GM12865 (cell line): ENCODE data around the gene NEU4.
"Not testable (repeated sequence)": the region's sequence is repeated elsewhere in the genome, so short reads cannot be mapped to it uniquely, and the experiment has no call there.

Experiments used
- DNase-seq: peaks from one replicate; pipeline ENCODE4 v3.0.0; 2010; ENCODE audit warnings: low read depth
- H3K4me3 ChIP-seq: 2 replicates; pipeline ENCODE4 v1.5.1; 2011; ENCODE audit warnings: mild to moderate bottlenecking, low read depth, low read length, control low read depth
- CTCF ChIP-seq: IDR thresholded peaks from 2 replicates; pipeline ENCODE4 v1.5.1; 2011; ENCODE audit warnings: low read length, control low read depth, low read depth, inconsistent platforms; ENCODE audit not compliant: insufficient read depth; ENCODE audit errors: missing control alignments

NEU4 gene

GRCh38 chr2:241813644-241814392 is 4.8 kb downstream of the NEU4 start:
- no peak for TF ChIP-seq CTCF
- no peak overlapping the region for H3K4me3 ChIP-seq
- no peak for DNase-seq

- no peak for DNase-seq
- no peak for TF ChIP-seq CTCF
These were observed 5.3 kb downstream of the NEU4 start for GRCh38 chr2:241814393-241814642.

GRCh38 chr2:241814643-241815476 is 5.9 kb downstream of the NEU4 start:
- H3K4me3 ChIP-seq: no peak overlapping the region
- no peak for DNase-seq
- no peak for TF ChIP-seq CTCF

More at GRCh38 chr2:241814393-241814642, 5.3 kb downstream of the NEU4 start:
- H3K4me3 ChIP-seq: no peak overlapping the region

GRCh38 chr2:241815477-241816430 is 6.8 kb downstream of the NEU4 start:
- DNase-seq: no peak
- no peak for TF ChIP-seq CTCF
- H3K4me3 ChIP-seq: no peak overlapping the region

GRCh38 chr2:241816431-241817121 is 7.6 kb downstream of the NEU4 start:
- H3K4me3 ChIP-seq: no peak overlapping the region
- no peak for TF ChIP-seq CTCF
- no peak for DNase-seq

- no peak for TF ChIP-seq CTCF
- H3K4me3 ChIP-seq: no peak overlapping the region; the same call in 1 of the 2 replicates
- no peak for DNase-seq
These were observed 8.3 kb downstream of the NEU4 start for GRCh38 chr2:241817126-241817820.

GRCh38 chr2:241817821-241818215 is 8.8 kb downstream of the NEU4 start:
- H3K4me3 ChIP-seq, DNase-seq: not testable (repeated sequence)
